Activated CD8-positive, alpha-beta memory T cell treated with anti-CD3 and anti-CD28 coated beads for 36 hours (primary cell): Measurements from ENCODE around the gene IGF2R. TPM values are rescaled to one million over a fixed set of nuclear protein-coding genes. Genes with fewer than 3 reads are reported as not detected.
"Not testable (repeated sequence)": the region's sequence is repeated elsewhere in the genome, so short reads cannot be mapped to it uniquely, and the experiment has no call there.

Source experiments
- CTCF ChIA-PET: fragments of 350-600 bp; sonication (Branson Sonifier 250); formaldehyde crosslinking; loops from one replicate; lab custom pipeline; 2021; ENCODE audit warnings: antibody characterized with exemption; lab: Charles Lee
- POLR2A ChIA-PET: fragments of 350-600 bp; sonication (Branson Sonifier 250); formaldehyde crosslinking; loops from one replicate; lab custom pipeline; 2021; ENCODE audit warnings: antibody characterized with exemption; lab: Charles Lee
- total RNA-seq, 2 experiments: library from RNA; stranded (reverse); gene quantifications; one replicate each; pipeline ENCODE4 v1.2.3, GENCODE V29; 2021

IGF2R gene
- total RNA-seq, 2 experiments from 2014 or later: 125 to 128 TPM

DNA sequence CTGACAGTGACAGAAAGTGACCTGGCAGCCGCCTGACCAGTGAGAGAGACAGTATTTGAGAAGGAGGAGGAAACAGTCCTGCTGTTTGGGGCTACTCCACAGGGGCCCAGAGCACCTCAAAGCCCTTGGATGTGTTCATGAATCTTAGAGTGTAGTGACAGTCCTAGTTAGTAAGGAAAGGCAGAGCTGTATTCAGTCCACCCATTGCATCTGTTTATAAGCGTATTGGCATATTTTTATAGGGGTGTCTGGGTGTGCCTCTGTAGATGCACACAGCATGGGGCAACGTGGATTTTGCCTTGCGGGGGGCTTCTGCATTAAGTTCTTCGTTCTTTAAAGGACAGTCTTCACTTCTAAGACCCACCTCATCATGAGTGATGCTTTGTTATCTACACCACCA is 108.1 kb downstream of the IGF2R start:
- ChIA-PET POLR2A (no interaction called here), CTCF (no interaction called here)

DNA sequence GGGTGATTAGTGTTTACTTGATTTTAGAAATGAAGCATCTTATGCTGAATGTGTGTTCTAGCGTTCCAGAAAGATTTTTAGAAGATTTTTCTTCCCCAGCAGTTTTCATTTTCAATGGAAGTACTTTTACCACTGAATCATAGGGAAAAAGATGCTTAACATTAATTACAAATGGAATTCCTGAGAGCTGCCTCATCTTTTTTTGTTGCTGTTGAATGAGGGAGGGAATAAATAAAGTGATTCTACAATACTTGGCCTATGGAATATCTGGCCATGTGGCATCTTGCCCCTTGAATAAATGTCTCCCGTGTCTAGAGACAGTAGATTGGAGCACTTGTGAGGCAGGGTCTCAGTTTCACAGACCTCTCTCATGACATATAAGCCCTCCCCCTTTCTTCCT is 108.6 kb downstream of the IGF2R start:
- ChIA-PET CTCF (no interaction called here), POLR2A (no interaction called here)

DNA sequence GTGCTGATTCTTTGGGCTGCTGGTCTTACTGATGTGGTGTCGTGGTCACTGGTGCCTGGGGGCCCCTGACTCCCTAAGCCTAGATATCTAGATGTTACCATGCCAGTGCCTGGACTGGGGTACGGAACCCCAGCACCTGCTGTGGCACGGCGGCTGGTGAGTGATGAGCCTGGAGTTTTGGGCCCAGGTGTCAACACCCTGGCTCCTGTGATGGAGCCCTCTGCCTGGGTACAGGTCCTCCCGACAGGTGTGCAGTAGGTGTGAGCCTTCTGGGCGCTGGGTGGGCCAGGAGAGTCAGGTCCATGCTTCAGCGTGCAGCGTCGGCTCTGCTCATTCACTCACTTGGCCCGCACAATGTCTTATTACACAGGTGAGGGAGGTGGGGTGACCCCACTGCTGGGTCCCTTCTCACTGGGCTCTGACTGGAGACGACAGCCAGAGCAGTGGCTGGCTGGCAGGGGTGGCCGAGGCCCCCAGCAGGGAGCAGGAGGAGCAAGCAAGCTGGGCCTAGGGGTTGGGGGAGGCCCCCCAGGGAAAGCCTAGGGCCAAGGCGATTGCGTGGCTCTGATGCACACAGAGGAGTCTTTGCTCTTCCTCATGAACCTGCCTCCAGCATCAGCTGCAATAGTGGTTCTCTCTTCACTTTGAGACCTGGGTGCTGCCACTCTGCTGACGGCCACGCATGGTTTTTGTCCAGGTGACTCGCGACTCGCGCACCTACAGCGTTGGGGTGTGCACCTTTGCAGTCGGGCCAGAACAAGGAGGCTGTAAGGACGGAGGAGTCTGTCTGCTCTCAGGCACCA is 110.2 kb downstream of the IGF2R start:
- CTCF ChIA-PET: no interaction called here
- POLR2A ChIA-PET: no interaction called here

DNA sequence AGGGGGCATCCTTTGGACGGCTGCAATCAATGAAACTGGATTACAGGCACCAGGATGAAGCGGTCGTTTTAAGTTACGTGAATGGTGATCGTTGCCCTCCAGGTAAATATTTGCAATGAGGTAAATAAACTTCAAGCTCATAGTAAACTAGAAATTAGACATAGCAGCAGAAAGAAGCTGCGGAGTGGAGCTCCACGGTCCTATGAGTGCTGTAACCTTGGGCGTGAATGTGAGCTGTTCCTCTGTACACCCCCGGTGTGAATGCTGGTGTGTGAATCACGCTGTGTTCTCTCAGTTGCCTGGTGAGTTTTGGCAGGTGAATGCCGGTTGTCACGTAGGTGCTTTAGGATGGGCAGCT is 110.8 kb downstream of the IGF2R start:
- ChIA-PET POLR2A (no interaction called here), CTCF (no interaction called here)

DNA sequence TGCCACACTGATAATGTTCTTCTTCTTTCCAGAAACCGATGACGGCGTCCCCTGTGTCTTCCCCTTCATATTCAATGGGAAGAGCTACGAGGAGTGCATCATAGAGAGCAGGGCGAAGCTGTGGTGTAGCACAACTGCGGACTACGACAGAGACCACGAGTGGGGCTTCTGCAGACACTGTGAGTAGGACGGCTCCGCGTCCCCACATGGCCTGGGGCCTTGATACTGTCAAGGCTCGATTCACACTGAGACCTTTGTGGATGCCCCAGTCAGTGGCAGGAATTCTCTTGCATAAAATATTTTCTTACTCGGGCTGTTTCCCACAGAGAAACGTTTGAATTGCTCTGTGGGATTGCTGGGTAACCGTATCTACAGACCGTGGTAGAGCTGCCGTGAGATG is 111.2 kb downstream of the IGF2R start:
- CTCF ChIA-PET: no interaction called here
- POLR2A ChIA-PET: no interaction called here

DNA sequence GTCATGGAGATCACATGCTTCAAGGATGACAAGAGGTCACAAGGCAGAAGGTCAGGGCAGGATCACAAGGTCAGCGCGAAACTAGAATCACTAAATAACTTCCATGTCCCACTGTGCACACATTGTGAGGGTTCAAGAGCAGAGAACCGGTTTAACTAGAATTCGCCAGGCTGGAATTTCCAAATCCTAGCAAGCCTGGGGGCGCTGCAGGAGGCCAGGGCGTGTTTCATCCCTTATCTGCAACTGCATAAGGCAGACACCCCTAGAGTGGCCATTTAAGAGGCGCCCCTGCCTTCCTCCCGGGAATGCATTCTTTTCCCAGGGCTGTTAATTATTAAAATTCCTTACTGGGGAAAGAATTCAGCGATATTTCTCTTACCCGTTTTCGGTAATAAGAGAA is 112.5 kb downstream of the IGF2R start:
- ChIA-PET POLR2A (interaction anchor here (0.7 kb wide), 1 partner anchor 115 kb away, joined by 4 read pairs; no protein-coding TSS in a partner anchor), CTCF (no interaction called here)

DNA sequence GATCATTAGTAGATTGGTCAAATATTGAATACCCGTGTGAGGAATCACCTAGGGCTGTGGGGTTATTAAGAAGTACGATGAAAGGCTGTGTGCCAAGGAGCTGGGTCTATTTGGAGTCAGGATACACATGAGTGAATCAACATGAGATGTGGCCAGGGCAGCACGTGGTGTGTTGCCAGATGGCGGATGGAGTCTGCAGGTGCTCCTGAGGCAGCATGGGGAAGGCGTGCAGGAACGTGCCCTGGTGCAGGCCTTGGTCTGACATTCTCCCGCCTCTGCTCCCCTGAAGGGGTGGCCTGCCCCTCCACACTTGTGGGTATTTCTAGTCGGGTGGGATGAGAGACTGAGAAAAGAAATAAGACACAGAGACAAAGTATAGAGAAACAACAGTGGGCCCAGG is 113.7 kb downstream of the IGF2R start:
- ChIA-PET POLR2A (no interaction called here), CTCF (no interaction called here)

DNA sequence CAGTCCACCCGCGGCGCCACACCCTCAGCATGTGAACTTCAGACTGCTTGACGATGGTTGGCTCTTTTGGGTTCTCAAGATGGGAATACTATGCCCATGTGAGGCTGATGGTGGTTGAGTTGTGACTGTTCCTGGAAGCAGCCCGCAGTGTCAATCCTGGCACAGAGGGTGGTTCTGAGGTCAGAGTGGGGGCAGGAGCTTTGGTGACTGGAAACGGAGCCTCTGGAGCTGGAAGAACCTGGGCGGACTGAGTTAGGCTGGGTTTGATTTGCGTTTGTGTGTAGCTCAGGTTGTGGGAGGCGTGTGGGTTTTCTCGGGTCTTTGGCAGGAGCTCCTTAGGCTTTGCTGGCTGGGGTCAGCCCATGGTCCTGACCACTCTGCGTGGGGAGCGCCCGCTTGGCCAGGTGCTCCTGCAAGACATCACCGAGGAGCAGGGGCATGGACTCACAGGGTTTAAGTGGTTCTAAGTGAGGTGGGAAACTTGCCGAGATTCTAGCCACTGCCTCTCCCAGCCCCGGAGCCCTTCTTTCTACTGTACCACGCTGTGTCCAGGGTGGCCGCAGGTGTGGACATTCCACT is 115.4 kb downstream of the IGF2R start:
- ChIA-PET POLR2A (no interaction called here), CTCF (no interaction called here)

DNA sequence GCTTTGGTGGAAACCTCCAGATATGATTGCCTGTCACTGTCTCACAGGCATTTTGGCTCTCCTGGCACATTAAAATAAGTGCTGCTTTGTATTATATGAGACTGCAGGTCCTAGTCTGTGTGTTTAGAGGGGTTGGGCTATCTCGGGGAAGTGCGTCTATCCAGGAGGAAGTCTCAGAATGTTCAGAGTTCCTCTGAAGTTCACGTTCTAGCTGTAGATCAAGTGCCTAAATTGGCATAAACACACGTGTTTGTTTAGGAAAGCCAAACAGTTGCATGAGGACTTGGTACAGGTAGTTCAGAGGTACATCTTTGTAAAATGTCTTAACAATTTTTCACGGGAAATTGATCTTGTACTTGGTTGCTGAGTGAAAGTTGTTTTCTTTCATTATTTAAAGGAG is 116.3 kb downstream of the IGF2R start:
- ChIA-PET POLR2A (no interaction called here), CTCF (no interaction called here)

DNA sequence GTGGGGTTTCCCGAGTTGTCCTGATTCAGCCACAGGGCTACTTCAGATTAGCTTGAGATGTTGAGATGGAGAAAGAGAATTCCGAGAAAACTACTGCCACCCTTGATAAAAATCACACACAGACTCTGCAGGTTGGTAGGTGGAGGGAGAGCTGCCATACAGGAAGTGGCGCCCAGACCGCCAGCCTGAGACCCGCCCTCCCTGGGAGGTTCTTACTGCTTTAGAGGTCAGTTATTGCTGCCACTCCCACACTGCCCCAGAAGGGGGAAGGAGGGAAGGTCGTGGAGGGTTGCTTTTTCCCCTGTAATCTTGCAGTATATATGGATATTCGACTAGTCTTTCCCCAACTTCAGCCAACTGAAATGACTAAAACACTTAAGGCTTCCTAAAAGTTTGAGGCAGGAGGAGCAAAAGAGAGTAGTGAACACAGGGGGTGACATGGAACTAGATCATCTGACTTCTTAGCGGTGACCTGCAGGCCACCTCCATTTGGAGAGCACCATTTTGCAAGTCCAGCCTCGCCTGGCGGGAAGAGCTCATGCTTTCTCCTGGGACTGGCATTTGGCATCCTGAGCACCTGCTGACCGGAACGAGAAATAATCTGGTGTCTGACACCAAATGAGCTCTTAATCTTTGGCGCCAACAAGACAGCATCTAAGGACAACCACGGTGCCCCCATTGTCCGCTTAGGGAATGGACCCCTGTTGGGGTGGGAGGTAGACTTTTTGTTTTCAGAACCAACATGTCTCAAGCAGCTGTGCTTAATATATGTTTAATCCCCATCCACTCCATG is 117.0 kb downstream of the IGF2R start:
- ChIA-PET CTCF (interaction anchor here (1.5 kb wide), 1 partner anchor 10 kb away, joined by 3 read pairs; no protein-coding TSS in a partner anchor), POLR2A (no interaction called here)

DNA sequence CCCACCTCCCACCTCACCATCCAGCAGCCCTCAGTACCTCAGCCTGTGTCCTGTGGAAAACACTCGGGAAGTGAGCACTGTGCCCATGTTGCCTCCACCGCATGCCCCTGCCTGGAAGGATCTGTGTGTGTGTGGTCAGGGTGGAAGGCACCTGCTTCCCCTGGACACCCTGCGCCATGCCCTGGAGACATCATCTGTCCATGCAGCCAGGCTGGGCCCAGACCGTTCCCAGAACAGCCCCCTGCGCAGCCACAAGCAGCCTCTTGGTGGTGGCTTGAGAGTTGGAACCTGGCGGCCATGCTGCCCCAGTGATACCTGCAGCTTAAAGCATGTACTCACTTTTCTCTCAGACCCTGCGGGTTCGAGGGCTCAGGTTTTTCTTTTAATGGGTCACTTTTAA is 117.9 kb downstream of the IGF2R start:
- POLR2A ChIA-PET: no interaction called here

DNA sequence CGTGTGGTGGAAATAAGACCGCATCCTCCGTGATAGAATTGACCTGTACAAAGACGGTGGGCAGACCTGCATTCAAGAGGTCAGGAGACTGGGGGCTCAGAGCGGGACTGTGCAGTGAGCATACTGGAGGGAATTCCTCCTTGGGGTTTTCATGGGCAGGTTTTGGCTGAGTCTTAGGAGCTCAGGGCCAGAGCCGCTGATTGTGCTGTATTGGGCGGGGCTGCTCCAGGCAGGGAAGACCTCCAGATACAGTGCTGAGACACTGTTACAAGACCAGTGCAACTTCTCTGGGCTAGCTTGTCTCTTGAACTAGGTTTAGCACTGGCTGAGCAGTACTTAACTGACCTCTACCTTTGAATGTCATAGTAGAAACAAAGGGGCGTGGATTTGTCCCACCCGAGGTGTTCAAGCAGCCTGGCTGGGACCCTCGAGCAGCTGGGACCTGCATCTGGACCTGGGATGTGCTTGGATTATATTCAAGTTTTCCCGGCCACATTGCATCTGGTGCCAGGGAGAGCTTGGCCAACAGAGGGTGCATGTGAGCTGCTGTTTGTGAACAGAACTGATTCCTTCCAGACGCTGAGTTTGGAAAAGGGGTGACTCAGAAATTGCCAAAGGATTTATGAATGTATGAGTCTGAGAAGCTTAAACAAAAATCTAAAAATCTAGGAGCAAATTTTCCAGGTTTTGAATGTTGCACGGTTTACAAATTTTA is 119.3 kb downstream of the IGF2R start:
- POLR2A ChIA-PET: interaction anchor here (0.7 kb wide), 1 partner anchor 1327 kb away, joined by 3 read pairs; no protein-coding TSS in a partner anchor
- CTCF ChIA-PET: no interaction called here

More for the DNA sequence above, 117.9 kb downstream of the IGF2R start:
- CTCF ChIA-PET: interaction anchor here (1.5 kb wide), 1 partner anchor 11 kb away, joined by 3 read pairs; no protein-coding TSS in a partner anchor

DNA sequence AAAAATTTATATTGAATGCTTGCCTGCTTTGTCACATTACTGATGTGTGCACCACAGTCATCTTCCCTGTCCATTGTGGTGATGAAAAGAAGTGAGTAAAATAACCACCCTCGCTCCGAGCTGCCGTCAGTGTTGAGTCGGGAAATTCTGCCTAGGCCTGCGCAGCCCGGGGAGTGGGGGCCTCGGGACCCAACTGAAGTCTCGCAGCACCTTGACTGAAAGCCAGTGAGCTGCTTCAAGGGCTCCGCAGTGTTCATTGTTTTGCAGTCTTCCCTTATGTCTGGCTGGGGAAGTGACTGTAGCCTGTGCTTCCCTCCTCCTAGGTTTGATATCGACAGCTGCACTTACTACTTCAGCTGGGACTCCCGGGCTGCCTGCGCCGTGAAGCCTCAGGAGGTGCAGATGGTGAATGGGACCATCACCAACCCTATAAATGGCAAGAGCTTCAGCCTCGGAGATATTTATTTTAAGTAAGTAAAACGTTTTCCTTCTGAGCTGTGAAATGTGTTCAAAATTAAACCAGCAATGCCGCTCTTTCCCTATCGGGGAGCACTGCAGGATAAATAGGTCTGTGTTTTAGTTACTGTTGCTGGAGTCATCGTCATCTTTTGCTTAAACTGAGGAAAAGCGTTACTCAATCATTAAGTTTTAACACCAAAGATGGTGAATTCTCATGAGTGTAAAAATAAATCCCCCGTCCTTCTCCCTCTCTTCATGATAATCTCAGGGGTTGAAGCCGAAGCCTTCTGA is 120.1 kb downstream of the IGF2R start:
- ChIA-PET CTCF (no interaction called here), POLR2A (no interaction called here)

DNA sequence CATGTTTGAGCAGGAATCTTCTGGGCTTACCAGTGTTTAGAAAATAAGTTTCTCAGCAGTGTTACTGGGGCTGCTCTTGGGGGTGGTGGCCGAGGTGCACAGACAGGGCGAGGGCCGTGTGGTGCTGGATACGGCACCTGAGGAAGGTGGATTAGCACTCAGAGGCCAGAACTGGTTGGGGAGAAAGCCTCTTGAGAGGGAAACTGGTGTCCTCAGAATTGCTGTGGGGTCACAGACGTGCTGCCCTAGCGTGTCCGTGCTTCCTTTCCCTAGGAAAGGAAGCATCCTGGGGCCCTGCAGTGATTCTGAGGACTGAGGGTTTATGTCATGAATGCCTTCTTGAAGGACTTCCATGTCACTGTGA is 120.6 kb downstream of the IGF2R start:
- ChIA-PET CTCF (no interaction called here), POLR2A (no interaction called here)

DNA sequence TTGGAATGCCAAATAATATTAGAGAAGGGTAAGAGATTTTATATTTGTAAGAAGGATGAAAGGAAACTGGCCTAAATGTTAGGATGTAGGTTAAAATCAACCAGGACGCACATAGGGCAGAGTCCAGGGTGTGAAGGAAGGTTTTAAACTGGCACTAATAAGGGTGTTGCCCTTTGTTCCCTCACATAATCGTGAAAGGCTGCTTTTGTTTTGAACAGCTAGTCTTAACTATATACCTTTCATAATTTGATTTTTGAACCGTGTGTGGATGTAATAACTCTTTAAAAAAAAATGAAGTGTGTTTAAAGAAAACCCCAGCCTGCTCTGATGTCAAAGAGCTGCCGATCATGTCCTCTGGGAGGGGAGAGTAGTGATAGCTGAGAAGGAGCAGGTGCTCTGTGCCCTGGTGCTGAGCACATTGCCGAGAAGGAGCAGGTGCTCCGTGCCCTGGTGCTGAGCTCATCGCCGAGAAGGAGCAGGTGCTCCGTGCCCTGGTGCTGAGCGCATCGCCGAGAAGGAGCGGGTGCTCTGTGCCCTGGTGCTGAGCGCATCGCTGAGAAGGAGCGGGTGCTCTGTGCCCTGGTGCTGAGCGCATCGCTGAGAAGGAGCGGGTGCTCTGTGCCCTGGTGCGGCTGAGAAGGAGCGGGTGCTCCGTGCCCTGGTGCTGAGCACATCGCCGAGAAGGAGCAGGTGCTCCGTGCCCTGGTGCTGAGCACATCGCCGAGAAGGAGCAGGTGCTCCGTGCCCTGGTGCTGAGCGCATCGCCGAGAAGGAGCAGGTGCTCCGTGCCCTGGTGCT is 121.8 kb downstream of the IGF2R start:
- CTCF ChIA-PET: not testable (repeated sequence)

DNA sequence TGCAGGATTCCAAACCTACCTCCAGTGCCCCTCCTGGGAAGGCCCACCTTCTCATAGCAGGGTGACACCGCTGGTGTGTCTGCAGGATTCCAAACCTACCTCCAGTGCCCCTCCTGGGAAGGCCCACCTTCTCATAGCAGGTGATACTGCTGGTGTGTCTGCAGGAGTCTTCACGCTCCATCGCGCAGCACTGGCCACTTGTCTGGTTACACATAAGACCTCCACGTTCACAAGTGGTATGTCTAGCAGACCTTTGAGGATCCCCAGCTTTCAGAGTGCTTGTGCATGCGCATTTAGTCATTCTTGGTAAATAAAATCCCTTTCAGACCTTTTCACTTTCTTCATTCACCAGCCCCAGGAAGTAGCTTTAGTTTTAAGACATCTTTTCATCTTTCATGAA is 123.3 kb downstream of the IGF2R start:
- CTCF ChIA-PET, POLR2A ChIA-PET: not testable (repeated sequence)

More for the DNA sequence above, 121.8 kb downstream of the IGF2R start:
- POLR2A ChIA-PET: not testable (repeated sequence)

DNA sequence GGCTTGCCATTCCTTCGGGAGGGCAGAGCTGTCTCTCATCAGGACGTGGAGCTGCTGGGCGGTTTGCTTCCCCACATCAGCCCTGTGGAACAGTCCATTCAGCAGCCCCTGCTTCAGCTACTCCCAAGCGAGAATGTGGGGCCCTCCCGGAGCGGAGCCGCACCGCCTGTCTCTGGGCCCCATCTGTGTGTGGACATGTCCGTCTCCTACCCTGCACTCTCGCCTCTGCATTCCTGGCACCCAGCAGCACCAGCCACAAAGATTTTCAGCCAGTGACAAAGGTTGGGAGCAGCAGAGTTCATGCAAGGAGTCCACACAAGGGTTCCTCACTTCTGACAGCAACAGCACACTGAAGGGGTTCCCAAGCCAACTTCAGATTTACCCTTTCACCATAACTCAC is 123.7 kb downstream of the IGF2R start:
- ChIA-PET POLR2A (no interaction called here), CTCF (no interaction called here)

DNA sequence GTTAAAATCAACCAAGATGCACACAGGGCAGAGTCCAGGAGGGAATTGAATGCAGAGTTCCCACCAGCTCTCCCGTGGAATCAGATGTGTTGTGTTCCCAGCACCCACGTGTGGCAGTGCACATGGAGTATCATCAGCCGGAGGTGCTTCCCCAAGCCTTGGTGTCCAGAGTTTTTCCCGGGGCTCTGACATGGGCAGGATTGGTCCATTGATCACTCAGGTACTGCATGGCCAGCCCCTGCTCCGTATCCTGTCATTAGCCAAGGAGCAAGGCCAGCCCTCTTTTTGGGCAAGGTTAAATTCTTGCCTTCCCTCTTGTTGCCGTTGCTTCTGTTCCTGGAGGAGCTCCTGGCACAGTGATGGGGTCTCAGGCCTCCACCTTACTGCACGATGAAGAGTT is 124.2 kb downstream of the IGF2R start:
- CTCF ChIA-PET: no interaction called here
- POLR2A ChIA-PET: no interaction called here
